ENCODE data around the gene STXBP6. TPM values are rescaled to one million over a fixed set of nuclear protein-coding genes. Genes with fewer than 3 reads are reported as not detected.

STXBP6 gene
- total RNA-seq, 2 experiments from 2014 or later: not detected

- Mint-ChIP-seq H3K27ac (no peak overlapping the region), H3K9me3 (ENCODE audit: low read depth) (no peaks in the 10 kb centered on the region)
Measured at GRCh38 chr14:24913021-24913420, 136.9 kb downstream of the STXBP6 start.

GRCh38 chr14:24911324-24912109 lies 138.4 kb downstream of the STXBP6 start:
- no peak for ATAC-seq
- Mint-ChIP-seq H3K27me3 (peaks cover 40% of the 10 kb centered on the region), H3K36me3 (no peaks in the 10 kb centered on the region), H3K27ac (no peak overlapping the region), H3K9me3 (ENCODE audit: low read depth) (no peaks in the 10 kb centered on the region), H3K4me3 (no peak overlapping the region), H3K4me1 (no peaks in the 10 kb centered on the region)
- CTCF ChIA-PET: no interaction called here
- no peak for DNase-seq

More at GRCh38 chr14:24913021-24913420, 136.9 kb downstream of the STXBP6 start:
- CTCF ChIA-PET: no interaction called here
- Mint-ChIP-seq H3K4me3 (no peak overlapping the region), H3K4me1 (no peaks in the 10 kb centered on the region), H3K36me3 (no peaks in the 10 kb centered on the region), H3K27me3 (peaks cover 43% of the 10 kb centered on the region)
- ATAC-seq (no peak), DNase-seq (no peak)

DNA sequence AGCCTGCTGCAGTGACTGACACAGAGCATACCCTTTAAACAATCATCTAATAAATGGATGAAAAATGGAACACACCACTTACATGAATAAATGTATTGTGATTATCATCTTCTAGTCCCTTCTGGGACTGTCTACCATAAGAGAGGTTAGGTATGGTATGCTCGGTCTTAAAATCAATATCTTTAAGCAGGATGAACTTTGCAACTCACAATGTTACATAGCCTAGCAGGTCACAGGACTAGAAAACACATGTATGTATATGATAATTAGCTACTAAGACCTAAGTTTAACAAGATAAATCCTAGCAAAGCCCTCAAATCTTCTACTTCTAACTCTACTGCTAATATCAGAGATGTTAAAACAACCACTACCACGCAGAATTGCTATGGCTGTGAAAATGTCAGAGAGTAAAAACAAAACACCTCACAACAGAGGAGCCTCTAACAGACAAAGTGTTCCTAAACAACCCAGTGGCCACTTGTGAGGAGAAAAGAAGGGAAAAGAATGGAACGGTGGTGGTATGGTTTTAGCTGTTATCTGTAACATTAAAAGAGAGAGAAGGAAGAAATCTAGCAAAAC lies 139.4 kb downstream of the STXBP6 start:
- no peaks in the 10 kb centered on the region for H3K9me3 Mint-ChIP-seq (ENCODE audit: low read depth)

GRCh38 chr14:24909523-24910302 lies 140.2 kb downstream of the STXBP6 start:
- peaks cover 33% of the 10 kb centered on the region for H3K27me3 Mint-ChIP-seq
- H3K4me3 Mint-ChIP-seq: no peak overlapping the region
- no peak for DNase-seq
- H3K4me1 Mint-ChIP-seq: no peaks in the 10 kb centered on the region
- H3K9me3 Mint-ChIP-seq (ENCODE audit: low read depth): no peaks in the 10 kb centered on the region
- no peak overlapping the region for H3K27ac Mint-ChIP-seq
- CTCF ChIA-PET: no interaction called here
- ATAC-seq: no peak
- no peaks in the 10 kb centered on the region for H3K36me3 Mint-ChIP-seq

More for the DNA sequence above, 139.4 kb downstream of the STXBP6 start:
- no peak for ATAC-seq
- CTCF ChIA-PET: no interaction called here
- Mint-ChIP-seq H3K27me3 (peaks cover 35% of the 10 kb centered on the region), H3K27ac (no peak overlapping the region), H3K4me3 (no peak overlapping the region), H3K36me3 (no peaks in the 10 kb centered on the region), H3K4me1 (no peaks in the 10 kb centered on the region)
- DNase-seq: no peak

- no peak for DNase-seq
- no peaks in the 10 kb centered on the region for H3K36me3 Mint-ChIP-seq
- CTCF ChIA-PET: no interaction called here
- H3K4me3 Mint-ChIP-seq: no peak overlapping the region
- H3K27me3 Mint-ChIP-seq: peaks cover 26% of the 10 kb centered on the region
- ATAC-seq: no peak
- H3K4me1 Mint-ChIP-seq: no peaks in the 10 kb centered on the region
- no peaks in the 10 kb centered on the region for H3K9me3 Mint-ChIP-seq (ENCODE audit: low read depth)
- no peak overlapping the region for H3K27ac Mint-ChIP-seq
Measured at GRCh38 chr14:24908592-24909236, 141.2 kb downstream of the STXBP6 start.

- Mint-ChIP-seq H3K36me3 (no peaks in the 10 kb centered on the region), H3K9me3 (ENCODE audit: low read depth) (no peaks in the 10 kb centered on the region), H3K27ac (no peak overlapping the region), H3K4me1 (no peaks in the 10 kb centered on the region), H3K4me3 (no peak overlapping the region), H3K27me3 (peaks cover 22% of the 10 kb centered on the region)
- ATAC-seq (no peak), DNase-seq (no peak)
- CTCF ChIA-PET: no interaction called here
Measured at GRCh38 chr14:24904533-24904932, 145.4 kb downstream of the STXBP6 start.

DNA sequence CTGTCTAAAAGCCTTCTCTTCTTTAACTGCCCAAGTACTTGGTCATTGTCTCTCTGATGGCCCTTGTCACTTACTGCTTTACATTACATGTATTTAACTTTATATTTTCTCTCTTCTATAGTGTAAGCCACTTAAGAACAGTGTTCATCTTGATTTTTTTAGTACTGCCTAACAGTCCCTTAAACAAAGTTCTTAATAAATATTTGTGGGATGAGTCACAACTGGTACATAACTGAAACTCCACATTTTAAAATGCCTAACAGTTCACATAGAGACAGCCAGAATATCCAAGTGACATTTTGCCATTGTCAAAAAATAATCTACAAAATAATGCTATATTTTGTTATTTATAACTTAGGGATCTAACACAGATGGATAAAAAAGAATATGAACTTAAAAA lies 146.6 kb downstream of the STXBP6 start:
- H3K27ac Mint-ChIP-seq: no peak overlapping the region
- no peaks in the 10 kb centered on the region for H3K9me3 Mint-ChIP-seq (ENCODE audit: low read depth)
- ATAC-seq (no peak), DNase-seq (no peak)
- H3K36me3 Mint-ChIP-seq: no peaks in the 10 kb centered on the region
- peaks cover 22% of the 10 kb centered on the region for H3K27me3 Mint-ChIP-seq
- CTCF ChIA-PET: no interaction called here
- H3K4me1 Mint-ChIP-seq: no peaks in the 10 kb centered on the region
- no peak overlapping the region for H3K4me3 Mint-ChIP-seq

- H3K9me3 Mint-ChIP-seq (ENCODE audit: low read depth): no peaks in the 10 kb centered on the region
- H3K36me3 Mint-ChIP-seq: no peaks in the 10 kb centered on the region
- DNase-seq (no peak), ATAC-seq (no peak)
- H3K27me3 Mint-ChIP-seq: peaks cover 10% of the 10 kb centered on the region
- no peaks in the 10 kb centered on the region for H3K4me1 Mint-ChIP-seq
- CTCF ChIA-PET: no interaction called here
- no peak overlapping the region for H3K4me3 Mint-ChIP-seq
- no peak overlapping the region for H3K27ac Mint-ChIP-seq
Measured at GRCh38 chr14:24900269-24901100, 149.5 kb downstream of the STXBP6 start.

GRCh38 chr14:24897793-24898192 lies 152.2 kb downstream of the STXBP6 start:
- DNase-seq (no peak), ATAC-seq (no peak)
- Mint-ChIP-seq H3K9me3 (ENCODE audit: low read depth) (no peaks in the 10 kb centered on the region), H3K4me1 (no peaks in the 10 kb centered on the region), H3K27me3 (peaks cover 7% of the 10 kb centered on the region), H3K27ac (no peak overlapping the region), H3K36me3 (no peaks in the 10 kb centered on the region), H3K4me3 (no peak overlapping the region)
- CTCF ChIA-PET: no interaction called here

DNA sequence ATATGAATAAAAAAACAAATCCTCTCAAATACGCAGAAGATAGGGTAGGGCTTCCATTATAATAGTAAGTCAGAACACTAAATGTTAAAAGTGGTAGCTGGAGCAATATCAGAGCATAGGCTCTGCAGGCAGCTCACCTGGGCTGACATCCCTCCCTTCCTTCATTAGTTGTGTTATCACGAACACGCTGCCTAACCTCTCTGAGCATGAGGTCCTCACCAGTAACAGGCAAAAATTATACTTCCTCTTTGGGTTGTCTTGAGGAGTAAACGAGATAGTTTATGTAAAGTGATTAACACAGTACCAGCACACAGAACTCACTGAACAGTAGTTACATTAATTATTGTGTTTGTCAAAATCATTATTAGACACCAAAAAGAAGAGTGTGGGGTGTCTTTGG lies 154.3 kb downstream of the STXBP6 start:
- H3K27me3 Mint-ChIP-seq: peaks cover 3% of the 10 kb centered on the region
- no peak overlapping the region for H3K4me3 Mint-ChIP-seq
- H3K4me1 Mint-ChIP-seq: no peaks in the 10 kb centered on the region
- DNase-seq: no peak
- H3K9me3 Mint-ChIP-seq (ENCODE audit: low read depth): no peaks in the 10 kb centered on the region
- no peaks in the 10 kb centered on the region for H3K36me3 Mint-ChIP-seq
- CTCF ChIA-PET: no interaction called here
- no peak for ATAC-seq
- no peak overlapping the region for H3K27ac Mint-ChIP-seq

- CTCF ChIA-PET: no interaction called here
- no peaks in the 10 kb centered on the region for H3K4me1 Mint-ChIP-seq
- H3K36me3 Mint-ChIP-seq: no peaks in the 10 kb centered on the region
- ATAC-seq: no peak
- no peak overlapping the region for H3K27ac Mint-ChIP-seq
- no peak overlapping the region for H3K4me3 Mint-ChIP-seq
- peaks cover 3% of the 10 kb centered on the region for H3K27me3 Mint-ChIP-seq
- DNase-seq: no peak
- H3K9me3 Mint-ChIP-seq (ENCODE audit: low read depth): no peaks in the 10 kb centered on the region
Measured at GRCh38 chr14:24895243-24895583, 154.7 kb downstream of the STXBP6 start.

DNA sequence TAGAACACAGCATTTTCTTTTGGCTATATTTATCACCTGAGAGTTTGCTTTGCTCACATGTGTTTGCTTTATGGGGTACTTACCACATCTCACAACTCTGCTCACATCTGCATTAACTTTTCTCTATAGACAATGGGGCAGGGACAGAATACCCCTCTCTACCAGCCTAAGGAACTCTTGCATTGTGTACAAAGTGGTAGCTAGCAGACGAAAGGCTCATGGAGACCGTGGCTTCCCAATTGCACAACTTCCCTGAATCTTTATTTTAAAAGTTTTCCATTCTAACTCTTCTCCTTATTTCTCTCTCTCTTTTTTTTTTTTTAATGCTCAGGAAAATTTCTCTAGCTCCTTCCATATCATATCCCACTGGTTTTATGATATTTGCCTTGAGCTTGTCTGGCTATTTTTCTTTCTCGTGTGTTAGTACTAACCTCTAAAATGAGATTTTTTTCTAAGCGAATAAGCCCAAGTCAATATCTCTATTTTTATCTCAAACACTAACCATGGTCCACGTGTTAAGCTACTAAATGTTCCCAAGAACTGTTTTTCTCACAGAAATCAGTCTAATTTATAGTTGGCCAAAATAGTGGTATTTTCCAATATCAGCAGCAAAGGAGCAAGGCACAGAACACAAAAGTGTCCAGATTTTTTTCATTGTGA lies 155.2 kb downstream of the STXBP6 start:
- no peak overlapping the region for H3K27ac Mint-ChIP-seq
- no peak overlapping the region for H3K4me3 Mint-ChIP-seq
- CTCF ChIA-PET: no interaction called here
- peaks cover 3% of the 10 kb centered on the region for H3K27me3 Mint-ChIP-seq
- H3K4me1 Mint-ChIP-seq: no peaks in the 10 kb centered on the region
- no peaks in the 10 kb centered on the region for H3K9me3 Mint-ChIP-seq (ENCODE audit: low read depth)
- no peak for DNase-seq
- no peaks in the 10 kb centered on the region for H3K36me3 Mint-ChIP-seq
- no peak for ATAC-seq
